ENCODE measurements around the gene FITM1.

FITM1 gene

DNA sequence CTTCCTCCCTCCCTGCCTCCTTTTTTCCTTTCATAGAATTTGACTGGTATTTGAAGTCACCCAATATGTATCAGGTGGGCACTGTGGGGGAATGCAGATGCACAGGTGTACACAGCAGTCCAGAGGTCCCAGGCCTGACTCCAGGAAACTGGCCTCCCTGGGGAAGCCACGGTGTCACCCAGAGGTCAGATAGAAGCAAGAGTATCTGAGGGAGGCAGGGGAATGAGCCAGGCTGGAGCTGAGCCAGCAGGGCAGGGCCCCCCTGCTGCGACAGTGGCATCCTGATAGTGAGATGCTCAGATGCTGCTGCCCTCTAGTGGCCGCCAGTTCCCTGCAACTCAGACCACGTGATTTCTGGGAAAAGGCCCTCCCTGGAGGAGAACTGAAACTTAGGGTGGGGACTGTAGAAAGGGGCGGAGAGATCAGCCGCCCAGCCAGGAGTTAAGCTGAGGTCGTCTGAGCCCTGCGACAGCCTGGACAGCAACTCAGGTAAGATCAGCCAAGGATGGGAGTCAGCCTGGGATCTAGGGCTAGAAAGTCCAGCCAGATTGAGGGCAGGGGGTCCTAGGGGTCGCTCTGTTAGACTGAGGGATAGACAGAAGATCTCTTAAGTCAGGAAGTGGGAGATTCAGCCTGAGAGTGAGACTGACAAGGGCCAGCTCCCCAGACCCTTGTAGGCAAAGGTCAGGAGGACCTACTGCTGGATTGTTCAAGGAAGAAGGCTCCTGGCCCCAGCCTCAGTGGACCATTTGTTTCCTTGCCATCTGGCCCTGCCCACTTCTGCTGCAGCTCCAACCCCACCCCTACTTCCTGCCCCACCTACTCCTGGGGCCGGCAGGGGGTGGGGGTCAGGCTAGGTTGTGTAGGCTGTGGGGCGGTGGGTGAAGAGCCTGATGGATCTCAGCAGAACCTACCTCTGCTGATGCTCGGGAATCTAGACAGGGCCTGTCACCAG, 30.7 kb downstream of the FITM1 start, which contains the start of gene IRF9:
IRF9 (plus strand) TSS at position 416 of the 955 bp plus-strand sequence. CDS start 880 bp downstream, outside the sequence.
- H3K27ac ChIP-seq (replicated peaks): peak within 1 kb of the TSS; percentile 32; the same call in 1 of the 2 replicates
- peak; percentile 59 for TF ChIP-seq POLR2AphosphoS5 (IDR thresholded peaks at IDR 0.05; ENCODE audit: low read depth)
- TF ChIP-seq GABPA (IDR thresholded peaks at IDR 0.05; ENCODE audit: low read depth): no peak
- TF ChIP-seq CTCF (IDR thresholded peaks at IDR 0.05; ENCODE audit: insufficient read depth, low read length): peak; percentile 94
- H3K4me3 ChIP-seq (replicated peaks; ENCODE audit: insufficient read depth, low read length): peak within 1 kb of the TSS; percentile 33

GRCh38 chr14:24162093-24162492, 31.6 kb downstream of the FITM1 start:
- Histone ChIP-seq H3K27ac (replicated peaks) (no peak overlapping the region), H3K4me3 (replicated peaks; ENCODE audit: insufficient read depth, low read length) (no peak overlapping the region)

More for the DNA sequence above, 30.7 kb downstream of the FITM1 start, which contains the start of gene IRF9:
- H3K27me3 ChIP-seq (ENCODE audit: insufficient read depth, poor library complexity, severe bottlenecking): no peaks in the 10 kb centered on the region
- DNase-seq (ENCODE audit: low read depth in 1 of 2, low spot score in 1 of 2): peak; percentile 91 to 93

DNA sequence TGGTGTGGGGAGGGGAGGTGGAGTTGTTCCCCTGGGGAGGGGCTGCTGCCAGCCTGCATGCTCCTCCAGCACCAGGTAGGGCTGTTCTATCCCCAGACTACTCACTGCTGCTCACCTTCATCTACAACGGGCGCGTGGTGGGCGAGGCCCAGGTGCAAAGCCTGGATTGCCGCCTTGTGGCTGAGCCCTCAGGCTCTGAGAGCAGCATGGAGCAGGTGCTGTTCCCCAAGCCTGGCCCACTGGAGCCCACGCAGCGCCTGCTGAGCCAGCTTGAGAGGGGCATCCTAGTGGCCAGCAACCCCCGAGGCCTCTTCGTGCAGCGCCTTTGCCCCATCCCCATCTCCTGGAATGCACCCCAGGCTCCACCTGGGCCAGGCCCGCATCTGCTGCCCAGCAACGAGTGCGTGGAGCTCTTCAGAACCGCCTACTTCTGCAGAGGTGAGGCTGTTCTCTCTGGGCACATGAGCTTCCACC, 34.1 kb downstream of the FITM1 start:
- H3K4me3 ChIP-seq (replicated peaks; ENCODE audit: insufficient read depth, low read length): no peak overlapping the region
- no peak overlapping the region for H3K27ac ChIP-seq (replicated peaks)
- TF ChIP-seq GABPA (IDR thresholded peaks at IDR 0.05; ENCODE audit: low read depth) (no peak), SPI1 (IDR thresholded peaks at IDR 0.05; ENCODE audit: borderline replicate concordance, low read depth) (no peak), POLR2AphosphoS5 (IDR thresholded peaks at IDR 0.05; ENCODE audit: low read depth) (no peak), CTCF (IDR thresholded peaks at IDR 0.05; ENCODE audit: insufficient read depth, low read length) (no peak)
- TF ChIP-seq, protein P1, sequence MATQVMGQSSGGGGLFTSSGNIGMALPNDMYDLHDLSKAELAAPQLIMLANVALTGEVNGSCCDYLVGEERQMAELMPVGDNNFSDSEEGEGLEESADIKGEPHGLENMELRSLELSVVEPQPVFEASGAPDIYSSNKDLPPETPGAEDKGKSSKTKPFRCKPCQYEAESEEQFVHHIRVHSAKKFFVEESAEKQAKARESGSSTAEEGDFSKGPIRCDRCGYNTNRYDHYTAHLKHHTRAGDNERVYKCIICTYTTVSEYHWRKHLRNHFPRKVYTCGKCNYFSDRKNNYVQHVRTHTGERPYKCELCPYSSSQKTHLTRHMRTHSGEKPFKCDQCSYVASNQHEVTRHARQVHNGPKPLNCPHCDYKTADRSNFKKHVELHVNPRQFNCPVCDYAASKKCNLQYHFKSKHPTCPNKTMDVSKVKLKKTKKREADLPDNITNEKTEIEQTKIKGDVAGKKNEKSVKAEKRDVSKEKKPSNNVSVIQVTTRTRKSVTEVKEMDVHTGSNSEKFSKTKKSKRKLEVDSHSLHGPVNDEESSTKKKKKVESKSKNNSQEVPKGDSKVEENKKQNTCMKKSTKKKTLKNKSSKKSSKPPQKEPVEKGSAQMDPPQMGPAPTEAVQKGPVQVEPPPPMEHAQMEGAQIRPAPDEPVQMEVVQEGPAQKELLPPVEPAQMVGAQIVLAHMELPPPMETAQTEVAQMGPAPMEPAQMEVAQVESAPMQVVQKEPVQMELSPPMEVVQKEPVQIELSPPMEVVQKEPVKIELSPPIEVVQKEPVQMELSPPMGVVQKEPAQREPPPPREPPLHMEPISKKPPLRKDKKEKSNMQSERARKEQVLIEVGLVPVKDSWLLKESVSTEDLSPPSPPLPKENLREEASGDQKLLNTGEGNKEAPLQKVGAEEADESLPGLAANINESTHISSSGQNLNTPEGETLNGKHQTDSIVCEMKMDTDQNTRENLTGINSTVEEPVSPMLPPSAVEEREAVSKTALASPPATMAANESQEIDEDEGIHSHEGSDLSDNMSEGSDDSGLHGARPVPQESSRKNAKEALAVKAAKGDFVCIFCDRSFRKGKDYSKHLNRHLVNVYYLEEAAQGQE (IDR thresholded peaks at IDR 0.05; ENCODE audit: insufficient replicate concordance, low read depth): no peak
- no peak for DNase-seq (ENCODE audit: low read depth in 1 of 2, low spot score in 1 of 2)
- no peaks in the 10 kb centered on the region for H3K27me3 ChIP-seq (ENCODE audit: insufficient read depth, poor library complexity, severe bottlenecking)

More at GRCh38 chr14:24162093-24162492, 31.6 kb downstream of the FITM1 start:
- DNase-seq (ENCODE audit: low read depth in 1 of 2, low spot score in 1 of 2): no peak
- TF ChIP-seq CTCF (IDR thresholded peaks at IDR 0.05; ENCODE audit: insufficient read depth, low read length) (no peak), POLR2AphosphoS5 (IDR thresholded peaks at IDR 0.05; ENCODE audit: low read depth) (no peak), GABPA (IDR thresholded peaks at IDR 0.05; ENCODE audit: low read depth) (no peak), SPI1 (IDR thresholded peaks at IDR 0.05; ENCODE audit: borderline replicate concordance, low read depth) (no peak)
- TF ChIP-seq, protein P1 (IDR thresholded peaks at IDR 0.05; ENCODE audit: insufficient replicate concordance, low read depth): no peak
- no peaks in the 10 kb centered on the region for H3K27me3 ChIP-seq (ENCODE audit: insufficient read depth, poor library complexity, severe bottlenecking)
